WTC11 (cell line): ENCODE data around the gene MTM1. TPM values are rescaled to one million over a fixed set of nuclear protein-coding genes. Genes with fewer than 3 reads are reported as not detected.

Experiments
- ATAC-seq: fragments of 200-7000 bp; cut with Tn5 transposase; 2 replicates; pipeline ENCODE4 v1.10.0; 2021; ENCODE audit warnings: mild to moderate bottlenecking, moderate library complexity
- CTCF ChIA-PET: fragments of 300-600 bp; sonication (Branson Sonifier 250); formaldehyde crosslinking; loops from one replicate; lab custom pipeline; 2021; ENCODE audit warnings: antibody characterized with exemption; lab: Charles Lee
- POLR2A ChIA-PET: fragments of 350-600 bp; sonication (Branson Sonifier 250); formaldehyde crosslinking; loops from one replicate; lab custom pipeline; 2021; ENCODE audit warnings: antibody characterized with exemption; lab: Charles Lee
- DNase-seq: peaks from one replicate; pipeline ENCODE4 v3.0.0; 2021; ENCODE audit warnings: low spot score
- H3K27ac Mint-ChIP-seq: 2 replicates; pipeline ENCODE4 v1.8.0; 2021; ENCODE audit warnings: mixed read lengths
- H3K27me3 Mint-ChIP-seq: 2 replicates; pipeline ENCODE4 v1.8.0; 2021; ENCODE audit warnings: low read depth, mild to moderate bottlenecking, moderate library complexity, mixed read lengths
- H3K36me3 Mint-ChIP-seq: 2 replicates; pipeline ENCODE4 v1.8.0; 2021; ENCODE audit warnings: mixed read lengths
- H3K4me1 Mint-ChIP-seq: 2 replicates; pipeline ENCODE4 v1.8.0; 2022; ENCODE audit warnings: mixed read lengths
- H3K4me3 Mint-ChIP-seq: 2 replicates; pipeline ENCODE4 v1.8.0; 2021; ENCODE audit warnings: mild to moderate bottlenecking, moderate library complexity, mixed read lengths
- H3K9me3 Mint-ChIP-seq: 2 replicates; pipeline ENCODE4 v1.8.0; 2021; ENCODE audit warnings: mixed read lengths
- ELF4 ChIP-seq: sonication (generic); formaldehyde crosslinking; IDR thresholded peaks from 2 replicates; pipeline ENCODE4 v1.8.1; 2022; ENCODE audit warnings: low read depth, mild to moderate bottlenecking, moderate library complexity, missing genetic modification reagents
- ESRRA ChIP-seq: sonication (generic); formaldehyde crosslinking; IDR thresholded peaks from 2 replicates; pipeline ENCODE4 v1.8.1; 2022; ENCODE audit warnings: mild to moderate bottlenecking, missing genetic modification reagents, borderline replicate concordance
- FOXP1 ChIP-seq: sonication (generic); formaldehyde crosslinking; IDR thresholded peaks from 2 replicates; pipeline ENCODE4 v1.8.0; 2022; ENCODE audit warnings: missing genetic modification reagents, mild to moderate bottlenecking, moderate library complexity, borderline replicate concordance
- GABPB1 ChIP-seq: sonication (generic); formaldehyde crosslinking; IDR thresholded peaks from 2 replicates; pipeline ENCODE4 v1.8.1; 2023; ENCODE audit warnings: mild to moderate bottlenecking, missing genetic modification reagents
- NFYB ChIP-seq: sonication (generic); formaldehyde crosslinking; conservative IDR thresholded peaks from 2 replicates; pipeline ENCODE4 v1.8.0; 2022; ENCODE audit warnings: low read depth, missing genetic modification reagents
- total RNA-seq: library from RNA; stranded (reverse); gene quantifications from 3 replicates; pipeline ENCODE4 v1.2.3, GENCODE V29; 2021
- TF ChIP-seq, protein P1 (sequence below): sonication (generic); formaldehyde crosslinking; IDR thresholded peaks from 2 replicates; pipeline ENCODE4 v1.8.0; 2022; ENCODE audit warnings: mild to moderate bottlenecking, missing genetic modification reagents
- TF ChIP-seq, protein P2 (sequence below): sonication (generic); formaldehyde crosslinking; IDR thresholded peaks from 2 replicates; pipeline ENCODE4 v1.8.1; 2022; ENCODE audit warnings: low read depth, missing genetic modification reagents, borderline replicate concordance
- TF ChIP-seq, protein P3 (sequence below): sonication (generic); formaldehyde crosslinking; conservative IDR thresholded peaks from 2 replicates; pipeline ENCODE4 v1.8.1; 2023; ENCODE audit warnings: mild to moderate bottlenecking, low read depth, missing genetic modification reagents, moderate library complexity
- TF ChIP-seq, protein P4 (sequence below): sonication (generic); formaldehyde crosslinking; IDR thresholded peaks from 2 replicates; pipeline ENCODE4 v1.8.1; 2022; ENCODE audit warnings: mild to moderate bottlenecking, moderate library complexity, missing genetic modification reagents
- TF ChIP-seq, protein P5 (sequence below): sonication (generic); formaldehyde crosslinking; IDR thresholded peaks from 2 replicates; pipeline ENCODE4 v1.8.1; 2023; ENCODE audit warnings: mild to moderate bottlenecking, missing genetic modification reagents, moderate library complexity
- TF ChIP-seq, protein P6 (sequence below): sonication (generic); formaldehyde crosslinking; IDR thresholded peaks from 2 replicates; pipeline ENCODE4 v1.8.0; 2022; ENCODE audit warnings: missing genetic modification reagents

The MTM1 gene
- total RNA-seq, 1 experiment from 2014 or later, result 10.4 TPM

DNA sequence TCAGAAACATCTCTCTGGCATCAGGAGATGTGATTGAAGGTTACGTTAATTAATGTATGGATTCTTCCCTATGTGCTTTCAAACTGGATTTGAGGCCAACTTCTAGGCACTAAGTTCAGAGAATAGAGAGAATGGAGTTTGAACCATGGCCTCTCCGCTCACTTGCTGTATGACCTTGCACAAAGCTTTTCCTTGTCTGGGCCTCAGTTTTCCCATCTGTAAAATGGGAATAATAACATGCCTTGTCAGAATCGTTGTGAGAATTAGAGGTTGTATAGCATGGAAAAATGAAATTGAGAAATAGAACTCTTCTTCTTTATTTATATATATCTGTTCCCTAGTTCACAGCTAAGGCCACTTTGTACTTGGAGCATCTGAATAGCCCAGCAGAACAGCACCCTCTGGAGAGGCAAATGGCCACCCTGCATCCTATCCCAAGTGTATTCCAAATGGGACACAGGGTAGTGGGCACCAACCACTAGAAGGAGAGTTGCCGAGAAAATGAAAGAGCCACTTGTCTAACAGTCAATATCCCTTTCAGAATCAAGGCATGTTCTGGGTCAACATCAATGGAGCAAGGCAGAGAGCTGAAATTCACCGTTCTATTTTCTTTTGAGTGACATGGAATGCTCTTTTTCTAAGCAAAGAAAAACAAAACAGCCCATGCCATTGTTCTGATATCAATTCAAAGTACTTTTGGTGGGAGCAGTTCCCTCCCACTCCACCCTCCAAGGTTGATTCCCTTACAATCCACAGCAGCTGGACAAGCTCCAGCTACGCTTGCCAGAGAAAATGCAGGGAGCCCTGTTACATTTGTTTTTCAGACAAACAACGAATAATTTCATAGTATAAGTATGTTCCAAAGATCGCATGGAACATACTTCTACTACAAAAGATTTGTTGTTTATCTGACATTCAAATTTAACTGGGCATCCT, 23.3 kb upstream of the MTM1 start:
- no peak overlapping the region for H3K27ac Mint-ChIP-seq
- H3K36me3 Mint-ChIP-seq, result no peaks in the 10 kb centered on the region
- ATAC-seq (no peak), DNase-seq (no peak)
- ChIA-PET POLR2A (no interaction called here), CTCF (interaction anchor here (0.7 to 2.3 kb wide), 13 partner anchors 13 to 175 kb away, joined by 3 to 9 read pairs (median 6); partner anchors contain the start of gene MTM1)
- H3K4me1 Mint-ChIP-seq, result peaks cover 17% of the 10 kb centered on the region
- TF ChIP-seq, protein P1, sequence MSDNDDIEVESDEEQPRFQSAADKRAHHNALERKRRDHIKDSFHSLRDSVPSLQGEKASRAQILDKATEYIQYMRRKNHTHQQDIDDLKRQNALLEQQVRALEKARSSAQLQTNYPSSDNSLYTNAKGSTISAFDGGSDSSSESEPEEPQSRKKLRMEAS (CRISPR knock-in tag), result no peak
- TF ChIP-seq, protein P2, sequence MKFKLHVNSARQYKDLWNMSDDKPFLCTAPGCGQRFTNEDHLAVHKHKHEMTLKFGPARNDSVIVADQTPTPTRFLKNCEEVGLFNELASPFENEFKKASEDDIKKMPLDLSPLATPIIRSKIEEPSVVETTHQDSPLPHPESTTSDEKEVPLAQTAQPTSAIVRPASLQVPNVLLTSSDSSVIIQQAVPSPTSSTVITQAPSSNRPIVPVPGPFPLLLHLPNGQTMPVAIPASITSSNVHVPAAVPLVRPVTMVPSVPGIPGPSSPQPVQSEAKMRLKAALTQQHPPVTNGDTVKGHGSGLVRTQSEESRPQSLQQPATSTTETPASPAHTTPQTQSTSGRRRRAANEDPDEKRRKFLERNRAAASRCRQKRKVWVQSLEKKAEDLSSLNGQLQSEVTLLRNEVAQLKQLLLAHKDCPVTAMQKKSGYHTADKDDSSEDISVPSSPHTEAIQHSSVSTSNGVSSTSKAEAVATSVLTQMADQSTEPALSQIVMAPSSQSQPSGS (CRISPR knock-in tag), result no peak
- TF ChIP-seq GABPB1 (CRISPR knock-in tag), result no peak
- TF ChIP-seq, protein P3, sequence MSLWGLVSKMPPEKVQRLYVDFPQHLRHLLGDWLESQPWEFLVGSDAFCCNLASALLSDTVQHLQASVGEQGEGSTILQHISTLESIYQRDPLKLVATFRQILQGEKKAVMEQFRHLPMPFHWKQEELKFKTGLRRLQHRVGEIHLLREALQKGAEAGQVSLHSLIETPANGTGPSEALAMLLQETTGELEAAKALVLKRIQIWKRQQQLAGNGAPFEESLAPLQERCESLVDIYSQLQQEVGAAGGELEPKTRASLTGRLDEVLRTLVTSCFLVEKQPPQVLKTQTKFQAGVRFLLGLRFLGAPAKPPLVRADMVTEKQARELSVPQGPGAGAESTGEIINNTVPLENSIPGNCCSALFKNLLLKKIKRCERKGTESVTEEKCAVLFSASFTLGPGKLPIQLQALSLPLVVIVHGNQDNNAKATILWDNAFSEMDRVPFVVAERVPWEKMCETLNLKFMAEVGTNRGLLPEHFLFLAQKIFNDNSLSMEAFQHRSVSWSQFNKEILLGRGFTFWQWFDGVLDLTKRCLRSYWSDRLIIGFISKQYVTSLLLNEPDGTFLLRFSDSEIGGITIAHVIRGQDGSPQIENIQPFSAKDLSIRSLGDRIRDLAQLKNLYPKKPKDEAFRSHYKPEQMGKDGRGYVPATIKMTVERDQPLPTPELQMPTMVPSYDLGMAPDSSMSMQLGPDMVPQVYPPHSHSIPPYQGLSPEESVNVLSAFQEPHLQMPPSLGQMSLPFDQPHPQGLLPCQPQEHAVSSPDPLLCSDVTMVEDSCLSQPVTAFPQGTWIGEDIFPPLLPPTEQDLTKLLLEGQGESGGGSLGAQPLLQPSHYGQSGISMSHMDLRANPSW (CRISPR knock-in tag), result no peak
- H3K27me3 Mint-ChIP-seq, result peaks cover 40% of the 10 kb centered on the region
- no peak overlapping the region for H3K4me3 Mint-ChIP-seq
- no peaks in the 10 kb centered on the region for H3K9me3 Mint-ChIP-seq

DNA sequence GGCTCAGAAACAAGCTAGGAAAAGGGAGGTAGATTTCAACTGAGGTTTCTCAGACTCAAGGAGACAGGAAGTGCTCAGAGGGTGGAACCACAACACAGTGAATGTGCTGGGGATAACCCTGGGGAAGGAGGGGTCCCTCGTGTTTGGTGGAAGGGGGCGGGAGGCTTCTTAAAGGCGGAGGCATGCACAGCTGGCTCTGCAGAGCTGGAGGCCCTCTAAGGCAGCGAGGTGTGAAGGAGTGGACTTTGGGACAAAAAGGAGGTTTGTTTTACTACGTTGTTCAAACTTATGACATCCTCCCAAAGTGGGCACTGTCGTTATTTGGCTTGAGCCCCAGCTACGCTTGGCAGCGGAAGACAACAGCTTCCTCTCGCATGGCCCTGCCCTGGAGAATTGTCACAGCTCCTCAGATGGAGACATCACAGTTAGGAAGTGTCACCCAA, 21.7 kb upstream of the MTM1 start:
- TF ChIP-seq, protein P4, sequence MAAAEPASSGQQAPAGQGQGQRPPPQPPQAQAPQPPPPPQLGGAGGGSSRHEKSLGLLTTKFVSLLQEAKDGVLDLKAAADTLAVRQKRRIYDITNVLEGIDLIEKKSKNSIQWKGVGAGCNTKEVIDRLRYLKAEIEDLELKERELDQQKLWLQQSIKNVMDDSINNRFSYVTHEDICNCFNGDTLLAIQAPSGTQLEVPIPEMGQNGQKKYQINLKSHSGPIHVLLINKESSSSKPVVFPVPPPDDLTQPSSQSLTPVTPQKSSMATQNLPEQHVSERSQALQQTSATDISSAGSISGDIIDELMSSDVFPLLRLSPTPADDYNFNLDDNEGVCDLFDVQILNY, result no peak
- TF ChIP-seq NFYB (CRISPR knock-in tag), result no peak
- TF ChIP-seq, all 79 proteins: peak for 0
- peaks cover 17% of the 10 kb centered on the region for H3K4me1 Mint-ChIP-seq
- DNase-seq, result no peak
- H3K9me3 Mint-ChIP-seq, result no peaks in the 10 kb centered on the region
- no peaks in the 10 kb centered on the region for H3K36me3 Mint-ChIP-seq
- ChIA-PET CTCF (interaction anchor here (0.6 kb wide), 1 partner anchor 34 kb away, joined by 3 read pairs; no protein-coding TSS in a partner anchor), POLR2A (no interaction called here)
- ATAC-seq, result no peak
- peaks cover 48% of the 10 kb centered on the region for H3K27me3 Mint-ChIP-seq
- no peak overlapping the region for H3K4me3 Mint-ChIP-seq
- no peak overlapping the region for H3K27ac Mint-ChIP-seq

DNA sequence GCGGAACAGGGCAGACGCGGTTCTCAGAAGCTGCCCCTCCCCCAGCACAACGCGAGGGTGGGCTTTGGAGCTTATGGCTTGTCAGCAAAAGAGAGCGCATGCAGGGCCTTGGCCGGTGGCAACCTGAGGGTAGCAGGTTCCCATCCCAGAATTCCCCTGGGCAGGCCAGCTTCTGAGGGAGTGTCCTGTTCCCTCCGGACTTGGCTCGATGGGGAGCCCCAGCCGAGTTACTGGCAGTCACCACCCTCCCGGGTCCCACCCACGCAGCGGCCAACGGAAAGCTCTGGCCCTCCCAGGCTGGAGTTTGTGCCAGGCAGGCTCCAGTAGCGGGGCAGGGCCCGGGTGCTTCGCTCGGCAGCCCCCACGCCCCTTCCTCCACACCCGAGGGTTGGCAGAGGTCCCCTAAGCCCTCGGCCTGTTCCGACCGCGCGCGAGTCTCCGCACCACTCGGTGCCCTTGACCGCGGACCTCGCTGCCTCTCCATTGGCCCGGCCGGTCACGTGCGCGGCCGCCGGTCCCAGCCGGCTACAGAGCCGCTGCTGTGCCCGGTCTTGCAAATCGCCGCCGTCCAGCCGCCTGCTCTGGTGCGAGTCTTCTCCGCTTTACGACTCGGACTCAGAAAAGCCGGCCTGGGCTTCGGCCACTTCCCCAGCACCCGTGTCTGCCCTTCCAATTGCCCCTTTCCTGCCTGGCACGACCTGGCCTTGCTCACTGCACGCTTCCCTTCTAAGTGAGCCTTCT, 20.9 kb upstream of the MTM1 start:
- H3K4me1 Mint-ChIP-seq, result peaks cover 17% of the 10 kb centered on the region
- peak overlapping the region; percentile 55 for H3K4me3 Mint-ChIP-seq
- DNase-seq (peak; percentile 48), ATAC-seq (peak; percentile 74)
- CTCF ChIA-PET, result interaction anchor here (0.8 to 1.5 kb wide), 2 partner anchors 34 to 136 kb away, joined by 4 to 6 read pairs; no protein-coding TSS in a partner anchor
- H3K27me3 Mint-ChIP-seq, result peaks cover 51% of the 10 kb centered on the region
- POLR2A ChIA-PET, result no interaction called here
- no peaks in the 10 kb centered on the region for H3K36me3 Mint-ChIP-seq
- H3K27ac Mint-ChIP-seq, result peak overlapping the region; percentile 82; the same call in 1 of the 2 replicates
- H3K9me3 Mint-ChIP-seq, result no peaks in the 10 kb centered on the region
- 0 out of 2 replicates have a peak, but pooled peaks have one; percentile 54 for TF ChIP-seq ESRRA (CRISPR knock-in tag)
- TF ChIP-seq, protein P5, sequence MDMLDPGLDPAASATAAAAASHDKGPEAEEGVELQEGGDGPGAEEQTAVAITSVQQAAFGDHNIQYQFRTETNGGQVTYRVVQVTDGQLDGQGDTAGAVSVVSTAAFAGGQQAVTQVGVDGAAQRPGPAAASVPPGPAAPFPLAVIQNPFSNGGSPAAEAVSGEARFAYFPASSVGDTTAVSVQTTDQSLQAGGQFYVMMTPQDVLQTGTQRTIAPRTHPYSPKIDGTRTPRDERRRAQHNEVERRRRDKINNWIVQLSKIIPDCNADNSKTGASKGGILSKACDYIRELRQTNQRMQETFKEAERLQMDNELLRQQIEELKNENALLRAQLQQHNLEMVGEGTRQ (CRISPR knock-in tag), result peak; percentile 96
- TF ChIP-seq FOXP1, result peak; percentile 55; the same call in 1 of the 2 replicates
- TF ChIP-seq, protein P1 (CRISPR knock-in tag), result peak; percentile 90
- TF ChIP-seq, protein P6, sequence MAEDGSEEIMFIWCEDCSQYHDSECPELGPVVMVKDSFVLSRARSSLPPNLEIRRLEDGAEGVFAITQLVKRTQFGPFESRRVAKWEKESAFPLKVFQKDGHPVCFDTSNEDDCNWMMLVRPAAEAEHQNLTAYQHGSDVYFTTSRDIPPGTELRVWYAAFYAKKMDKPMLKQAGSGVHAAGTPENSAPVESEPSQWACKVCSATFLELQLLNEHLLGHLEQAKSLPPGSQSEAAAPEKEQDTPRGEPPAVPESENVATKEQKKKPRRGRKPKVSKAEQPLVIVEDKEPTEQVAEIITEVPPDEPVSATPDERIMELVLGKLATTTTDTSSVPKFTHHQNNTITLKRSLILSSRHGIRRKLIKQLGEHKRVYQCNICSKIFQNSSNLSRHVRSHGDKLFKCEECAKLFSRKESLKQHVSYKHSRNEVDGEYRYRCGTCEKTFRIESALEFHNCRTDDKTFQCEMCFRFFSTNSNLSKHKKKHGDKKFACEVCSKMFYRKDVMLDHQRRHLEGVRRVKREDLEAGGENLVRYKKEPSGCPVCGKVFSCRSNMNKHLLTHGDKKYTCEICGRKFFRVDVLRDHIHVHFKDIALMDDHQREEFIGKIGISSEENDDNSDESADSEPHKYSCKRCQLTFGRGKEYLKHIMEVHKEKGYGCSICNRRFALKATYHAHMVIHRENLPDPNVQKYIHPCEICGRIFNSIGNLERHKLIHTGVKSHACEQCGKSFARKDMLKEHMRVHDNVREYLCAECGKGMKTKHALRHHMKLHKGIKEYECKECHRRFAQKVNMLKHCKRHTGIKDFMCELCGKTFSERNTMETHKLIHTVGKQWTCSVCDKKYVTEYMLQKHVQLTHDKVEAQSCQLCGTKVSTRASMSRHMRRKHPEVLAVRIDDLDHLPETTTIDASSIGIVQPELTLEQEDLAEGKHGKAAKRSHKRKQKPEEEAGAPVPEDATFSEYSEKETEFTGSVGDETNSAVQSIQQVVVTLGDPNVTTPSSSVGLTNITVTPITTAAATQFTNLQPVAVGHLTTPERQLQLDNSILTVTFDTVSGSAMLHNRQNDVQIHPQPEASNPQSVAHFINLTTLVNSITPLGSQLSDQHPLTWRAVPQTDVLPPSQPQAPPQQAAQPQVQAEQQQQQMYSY (CRISPR knock-in tag), result peak; percentile 82
- TF ChIP-seq ELF4 (CRISPR knock-in tag), result no peak
